Measurements from ENCODE around the gene KDM2B.
"Not testable (repeated sequence)": the region's sequence is repeated elsewhere in the genome, so short reads cannot be mapped to it uniquely, and the experiment has no call there.

Gene KDM2B

DNA sequence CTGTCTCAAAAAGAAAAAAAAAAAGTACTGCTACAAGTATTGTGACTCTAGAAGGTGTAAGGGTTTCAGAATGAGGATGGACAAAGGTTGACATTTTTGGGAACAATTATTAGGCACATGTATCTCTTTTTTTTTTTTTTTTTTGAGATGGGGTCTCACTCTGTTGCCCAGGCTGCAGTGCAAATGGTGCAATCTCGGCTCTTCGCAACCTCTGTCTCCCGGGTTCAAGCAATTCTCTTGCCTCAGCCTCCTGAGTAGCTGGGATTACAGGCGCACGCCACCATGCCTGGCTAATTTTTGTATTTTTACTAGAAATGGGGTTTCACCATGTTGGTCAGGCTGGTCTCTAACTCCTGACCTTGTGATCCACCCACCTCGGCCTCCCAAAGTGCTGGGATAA, 195.9 kb downstream of the KDM2B start:
- DNase-seq (ENCODE audit: low read depth) = not testable (repeated sequence)

DNA sequence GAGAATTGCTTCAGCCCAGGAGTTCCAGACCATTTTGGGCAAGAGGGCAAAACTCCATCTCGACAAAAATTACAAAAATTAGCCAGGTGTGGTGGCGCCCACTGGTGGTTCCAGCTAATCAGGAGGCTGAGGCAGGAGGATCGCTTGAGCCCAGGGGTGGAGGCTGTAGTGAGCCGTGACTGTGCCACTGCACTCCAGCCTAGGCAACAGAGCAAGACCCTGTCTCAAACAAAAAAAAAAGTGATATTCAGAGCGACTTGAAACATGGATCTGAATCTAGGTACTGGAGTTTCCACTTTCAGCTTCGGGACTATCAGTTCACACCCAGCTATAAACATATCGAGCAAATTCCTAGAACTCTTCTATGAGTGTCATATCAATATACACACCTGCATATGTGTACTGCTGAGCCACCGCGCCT, 197.2 kb downstream of the KDM2B start:
- DNase-seq (ENCODE audit: low read depth) = no peak

DNA sequence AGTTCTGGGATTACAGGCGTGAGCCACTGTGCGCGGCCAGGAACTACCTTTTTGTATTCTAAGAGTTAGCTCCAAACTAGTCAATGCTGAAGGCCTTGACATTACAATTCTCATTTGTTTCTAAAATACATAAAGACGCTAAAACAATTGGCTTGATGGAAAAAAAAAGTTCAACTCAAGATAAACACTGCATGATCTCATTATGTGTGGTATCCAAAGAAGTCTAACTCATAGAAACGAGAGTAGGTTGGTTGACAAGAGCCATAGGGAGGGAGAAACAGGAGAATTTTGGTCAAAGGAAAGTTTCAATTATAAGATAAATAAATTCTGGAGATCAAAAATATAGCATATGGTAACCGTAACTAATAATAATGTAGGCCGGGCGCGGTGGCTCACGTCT, 200.9 kb downstream of the KDM2B start:
- DNase-seq (ENCODE audit: low read depth) = no peak

Measured in activated T-cell treated with anti-CD3 and anti-CD28 coated beads for 48 hours (primary cell).